Smooth muscle cell (in vitro differentiated cells): ENCODE results near the gene PIGQ. TPM values are rescaled to one million over a fixed set of nuclear protein-coding genes. Genes with fewer than 3 reads are reported as not detected.

Source experiments
- DNase-seq: peaks from one replicate; lab custom pipeline; 2025; ENCODE audit not compliant: unreplicated experiment; lab: John Stamatoyannopoulos, UW
- H2AFZ ChIP-seq: fragments of 200-600 bp; sonication (generic); 2 replicates; pipeline ENCODE4 v1.6.0; 2016; ENCODE audit warnings: antibody characterized with exemption, low read depth, mild to moderate bottlenecking
- H3F3A ChIP-seq: fragments of 200-600 bp; sonication (generic); 2 replicates; pipeline ENCODE4 v1.6.0; 2017; ENCODE audit warnings: antibody characterized with exemption, low read depth
- H3K27ac ChIP-seq: fragments of 200-600 bp; sonication (generic); 2 replicates; pipeline ENCODE4 v1.5.1; 2016; ENCODE audit warnings: low read depth, mild to moderate bottlenecking
- H3K27me3 ChIP-seq: fragments of 200-600 bp; sonication (generic); 2 replicates; pipeline ENCODE4 v1.6.1; 2016; ENCODE audit warnings: low read depth, mild to moderate bottlenecking
- H3K36me3 ChIP-seq: fragments of 200-600 bp; sonication (generic); 2 replicates; pipeline ENCODE4 v1.5.1; 2016; ENCODE audit warnings: low read depth
- H3K4me1 ChIP-seq: fragments of 200-600 bp; sonication (generic); 2 replicates; pipeline ENCODE4 v1.5.1; 2016; ENCODE audit warnings: low read depth
- H3K4me2 ChIP-seq: fragments of 200-600 bp; sonication (generic); 2 replicates; pipeline ENCODE4 v1.6.0; 2016; ENCODE audit warnings: mild to moderate bottlenecking
- H3K4me3 ChIP-seq: fragments of 200-600 bp; sonication (generic); 2 replicates; pipeline ENCODE4 v1.5.1; 2016; ENCODE audit warnings: mild to moderate bottlenecking
- H3K79me2 ChIP-seq: fragments of 200-600 bp; sonication (generic); 2 replicates; pipeline ENCODE4 v1.6.0; 2016; ENCODE audit warnings: low read depth, mild to moderate bottlenecking
- H3K9ac ChIP-seq: fragments of 200-600 bp; sonication (generic); 2 replicates; pipeline ENCODE4 v1.6.0; 2016; ENCODE audit warnings: low read depth
- H3K9me3 ChIP-seq: fragments of 200-600 bp; sonication (generic); replicated peaks from 2 replicates; pipeline ENCODE4 v1.5.1; 2016; ENCODE audit warnings: low read depth
- H4K20me1 ChIP-seq: fragments of 200-600 bp; sonication (generic); 2 replicates; pipeline ENCODE4 v1.6.0; 2016; ENCODE audit warnings: low read depth
- WGBS: methylation state at CpG from one replicate; pipeline ENCODE4 v1.1.7; 2016; ENCODE audit warnings: low lambda C conversion rate; 5-methylcytosine and 5-hydroxymethylcytosine counted together
- polyA plus RNA-seq: library from polyadenylated mRNA; unstranded; fragments of >200 nt; fragmentation: Nextera tagmentation; extraction: Ambion mirVana; gene quantifications from 2 replicates; pipeline ENCODE4 v1.2.1, GENCODE V29; 2016
- total RNA-seq: library from RNA; depleted of rRNA; stranded (reverse); fragments of >200 nt; gene quantifications from 2 replicates; pipeline ENCODE4 v1.2.3, GENCODE V29; 2014
- TF ChIP-seq, protein P1 (sequence below): fragments of 200-600 bp; sonication (generic); IDR thresholded peaks from 2 replicates; pipeline ENCODE4 v1.5.1; 2017; ENCODE audit warnings: borderline replicate concordance, mild to moderate bottlenecking, antibody characterized with exemption; ENCODE audit not compliant: insufficient read depth, poor library complexity, severe bottlenecking

PIGQ gene
- total and polyA plus RNA-seq, 2 experiments from 2014 or later, result 21.0 to 45.7 TPM

GRCh38 chr16:582614-583331, 13.0 kb downstream of the PIGQ start:
- H3K27me3 ChIP-seq, result no peaks in the 10 kb centered on the region
- H3K9me3 ChIP-seq, result no peaks in the 10 kb centered on the region
- no peak for DNase-seq
- H3K4me1 ChIP-seq, result peaks cover 3% of the 10 kb centered on the region
- no peaks in the 10 kb centered on the region for H3K79me2 ChIP-seq
- H2AFZ ChIP-seq, result no peak overlapping the region
- H3K9ac ChIP-seq, result no peak overlapping the region
- H4K20me1 ChIP-seq, result no peaks in the 10 kb centered on the region
- TF ChIP-seq, protein P1, sequence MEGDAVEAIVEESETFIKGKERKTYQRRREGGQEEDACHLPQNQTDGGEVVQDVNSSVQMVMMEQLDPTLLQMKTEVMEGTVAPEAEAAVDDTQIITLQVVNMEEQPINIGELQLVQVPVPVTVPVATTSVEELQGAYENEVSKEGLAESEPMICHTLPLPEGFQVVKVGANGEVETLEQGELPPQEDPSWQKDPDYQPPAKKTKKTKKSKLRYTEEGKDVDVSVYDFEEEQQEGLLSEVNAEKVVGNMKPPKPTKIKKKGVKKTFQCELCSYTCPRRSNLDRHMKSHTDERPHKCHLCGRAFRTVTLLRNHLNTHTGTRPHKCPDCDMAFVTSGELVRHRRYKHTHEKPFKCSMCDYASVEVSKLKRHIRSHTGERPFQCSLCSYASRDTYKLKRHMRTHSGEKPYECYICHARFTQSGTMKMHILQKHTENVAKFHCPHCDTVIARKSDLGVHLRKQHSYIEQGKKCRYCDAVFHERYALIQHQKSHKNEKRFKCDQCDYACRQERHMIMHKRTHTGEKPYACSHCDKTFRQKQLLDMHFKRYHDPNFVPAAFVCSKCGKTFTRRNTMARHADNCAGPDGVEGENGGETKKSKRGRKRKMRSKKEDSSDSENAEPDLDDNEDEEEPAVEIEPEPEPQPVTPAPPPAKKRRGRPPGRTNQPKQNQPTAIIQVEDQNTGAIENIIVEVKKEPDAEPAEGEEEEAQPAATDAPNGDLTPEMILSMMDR, result no peak
- H3F3A ChIP-seq, result no peaks in the 10 kb centered on the region
- WGBS, result 95% methylated on average over 20 of the region's 21 CpGs
- no peak overlapping the region for H3K4me2 ChIP-seq
- H3K27ac ChIP-seq, result no peak overlapping the region
- no peak overlapping the region for H3K4me3 ChIP-seq
- H3K36me3 ChIP-seq, result no peaks in the 10 kb centered on the region

DNA sequence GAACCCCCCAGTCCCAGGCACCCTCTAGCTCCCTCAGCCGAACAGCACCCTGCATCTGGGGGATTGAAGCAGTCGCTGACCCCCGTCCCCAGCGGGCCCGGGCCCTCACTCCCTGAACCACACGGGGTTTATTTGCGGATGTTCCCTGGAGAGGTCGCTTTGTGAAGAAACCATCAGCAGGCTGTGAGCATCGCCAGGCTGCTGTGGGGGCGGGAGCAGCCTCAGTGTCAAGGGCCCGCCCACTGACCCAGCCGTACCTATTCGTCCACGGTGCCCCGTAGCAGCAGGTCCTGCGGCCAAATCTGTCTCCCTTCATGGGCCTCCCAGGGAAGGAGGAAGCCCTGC, 13.7 kb downstream of the PIGQ start:
- H3K4me2 ChIP-seq, result no peak overlapping the region
- TF ChIP-seq, protein P1, result no peak
- H3K36me3 ChIP-seq, result no peaks in the 10 kb centered on the region
- H3K9me3 ChIP-seq, result no peaks in the 10 kb centered on the region
- H3K27ac ChIP-seq, result no peak overlapping the region
- no peak overlapping the region for H3K4me3 ChIP-seq
- no peaks in the 10 kb centered on the region for H3K79me2 ChIP-seq
- 60% methylated on average over 16 of the region's 16 CpGs for WGBS
- H3K9ac ChIP-seq, result no peak overlapping the region
- no peaks in the 10 kb centered on the region for H3K27me3 ChIP-seq
- no peaks in the 10 kb centered on the region for H4K20me1 ChIP-seq
- no peak for DNase-seq
- peaks cover 3% of the 10 kb centered on the region for H3K4me1 ChIP-seq
- no peak overlapping the region for H2AFZ ChIP-seq
- no peaks in the 10 kb centered on the region for H3F3A ChIP-seq

- H3K27me3 ChIP-seq, result no peaks in the 10 kb centered on the region
- H3F3A ChIP-seq, result no peaks in the 10 kb centered on the region
- H3K9ac ChIP-seq, result no peak overlapping the region
- H4K20me1 ChIP-seq, result no peaks in the 10 kb centered on the region
- no peaks in the 10 kb centered on the region for H3K79me2 ChIP-seq
- H3K4me3 ChIP-seq, result no peak overlapping the region
- H3K36me3 ChIP-seq, result no peaks in the 10 kb centered on the region
- no peak for DNase-seq
- H3K9me3 ChIP-seq, result no peaks in the 10 kb centered on the region
- TF ChIP-seq, protein P1, result no peak
- WGBS, result 68% methylated on average over 21 of the region's 38 CpGs
- peaks cover 3% of the 10 kb centered on the region for H3K4me1 ChIP-seq
- no peak overlapping the region for H3K4me2 ChIP-seq
- H2AFZ ChIP-seq, result no peak overlapping the region
- H3K27ac ChIP-seq, result no peak overlapping the region
Observed at GRCh38 chr16:583815-584591, 14.2 kb downstream of the PIGQ start.
